ENCODE measurements around the gene CENPW.

DNA sequence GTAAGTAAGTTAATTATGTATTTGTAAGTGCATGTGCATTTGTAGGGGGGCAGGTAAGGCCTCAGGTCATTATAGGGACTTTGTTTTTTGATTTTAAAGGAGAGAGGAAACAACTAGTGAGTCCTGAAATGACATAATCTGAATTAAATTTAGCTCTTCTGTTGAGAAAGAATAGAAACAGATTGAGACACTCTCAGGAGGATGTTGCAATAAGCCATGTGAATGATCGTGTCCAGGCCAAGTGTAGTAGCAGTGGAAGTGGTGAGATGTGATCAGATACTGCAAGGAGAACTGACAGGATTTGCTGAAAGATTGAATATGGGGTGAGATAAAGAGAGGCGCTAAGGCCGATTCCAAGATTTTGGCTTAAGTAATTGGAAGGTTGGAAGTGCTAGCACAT, 2.6 kb upstream of the CENPW start:
- TF ChIP-seq, protein P1, sequence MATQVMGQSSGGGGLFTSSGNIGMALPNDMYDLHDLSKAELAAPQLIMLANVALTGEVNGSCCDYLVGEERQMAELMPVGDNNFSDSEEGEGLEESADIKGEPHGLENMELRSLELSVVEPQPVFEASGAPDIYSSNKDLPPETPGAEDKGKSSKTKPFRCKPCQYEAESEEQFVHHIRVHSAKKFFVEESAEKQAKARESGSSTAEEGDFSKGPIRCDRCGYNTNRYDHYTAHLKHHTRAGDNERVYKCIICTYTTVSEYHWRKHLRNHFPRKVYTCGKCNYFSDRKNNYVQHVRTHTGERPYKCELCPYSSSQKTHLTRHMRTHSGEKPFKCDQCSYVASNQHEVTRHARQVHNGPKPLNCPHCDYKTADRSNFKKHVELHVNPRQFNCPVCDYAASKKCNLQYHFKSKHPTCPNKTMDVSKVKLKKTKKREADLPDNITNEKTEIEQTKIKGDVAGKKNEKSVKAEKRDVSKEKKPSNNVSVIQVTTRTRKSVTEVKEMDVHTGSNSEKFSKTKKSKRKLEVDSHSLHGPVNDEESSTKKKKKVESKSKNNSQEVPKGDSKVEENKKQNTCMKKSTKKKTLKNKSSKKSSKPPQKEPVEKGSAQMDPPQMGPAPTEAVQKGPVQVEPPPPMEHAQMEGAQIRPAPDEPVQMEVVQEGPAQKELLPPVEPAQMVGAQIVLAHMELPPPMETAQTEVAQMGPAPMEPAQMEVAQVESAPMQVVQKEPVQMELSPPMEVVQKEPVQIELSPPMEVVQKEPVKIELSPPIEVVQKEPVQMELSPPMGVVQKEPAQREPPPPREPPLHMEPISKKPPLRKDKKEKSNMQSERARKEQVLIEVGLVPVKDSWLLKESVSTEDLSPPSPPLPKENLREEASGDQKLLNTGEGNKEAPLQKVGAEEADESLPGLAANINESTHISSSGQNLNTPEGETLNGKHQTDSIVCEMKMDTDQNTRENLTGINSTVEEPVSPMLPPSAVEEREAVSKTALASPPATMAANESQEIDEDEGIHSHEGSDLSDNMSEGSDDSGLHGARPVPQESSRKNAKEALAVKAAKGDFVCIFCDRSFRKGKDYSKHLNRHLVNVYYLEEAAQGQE (IDR thresholded peaks at IDR 0.05; ENCODE audit: low read depth) = no peak
- TF ChIP-seq NFIC (IDR thresholded peaks at IDR 0.05) (no peak), YY1 (IDR thresholded peaks at IDR 0.05; ENCODE audit: low read depth) (no peak), TAF1 (IDR thresholded peaks at IDR 0.05; ENCODE audit: low read depth) (no peak)
- TF ChIP-seq, protein P2, sequence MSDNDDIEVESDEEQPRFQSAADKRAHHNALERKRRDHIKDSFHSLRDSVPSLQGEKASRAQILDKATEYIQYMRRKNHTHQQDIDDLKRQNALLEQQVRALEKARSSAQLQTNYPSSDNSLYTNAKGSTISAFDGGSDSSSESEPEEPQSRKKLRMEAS (IDR thresholded peaks at IDR 0.05) = no peak

All from Ishikawa (cell line).